HEK293 (cell line): ENCODE measurements around the gene CDNF.

ENCODE experiments used
- SETDB1 ChIP-seq: IDR thresholded peaks from one replicate; pipeline ENCODE4 v1.6.1; 2017; ENCODE audit warnings: mild to moderate bottlenecking, low read length, moderate library complexity, mixed read lengths; ENCODE audit not compliant: insufficient read length
- ZBTB21 ChIP-seq: fragments of 450-650 bp; formaldehyde crosslinking; IDR thresholded peaks from 2 replicates; pipeline ENCODE4 v1.5.1; 2017; ENCODE audit warnings: missing biosample characterization, missing genetic modification characterization
- ZNF391 ChIP-seq: fragments of 450-650 bp; formaldehyde crosslinking; IDR thresholded peaks from 2 replicates; pipeline ENCODE4 v1.5.1; 2016; ENCODE audit warnings: low read depth, missing biosample characterization, missing genetic modification characterization, borderline replicate concordance
- ZNF76 ChIP-seq: fragments of 450-650 bp; formaldehyde crosslinking; IDR thresholded peaks from 2 replicates; pipeline ENCODE4; 2016; ENCODE audit warnings: low read depth, missing biosample characterization, missing genetic modification characterization, borderline replicate concordance
- ZNF830 ChIP-seq: fragments of 450-650 bp; IDR thresholded peaks from 2 replicates; pipeline ENCODE4 v1.5.0; 2018; ENCODE audit warnings: missing biosample characterization, missing genetic modification characterization, low read depth, mild to moderate bottlenecking, moderate library complexity
- TF ChIP-seq, protein P1 (sequence below): fragments of 450-650 bp; formaldehyde crosslinking; IDR thresholded peaks from 2 replicates; pipeline ENCODE4 v1.5.1; 2016; ENCODE audit warnings: missing biosample characterization, missing genetic modification characterization
- TF ChIP-seq, protein P2 (sequence below): fragments of 450-650 bp; formaldehyde crosslinking; IDR thresholded peaks from 2 replicates; pipeline ENCODE4 v1.5.1; 2016; ENCODE audit warnings: missing biosample characterization, missing genetic modification characterization
- TF ChIP-seq, protein P3 (sequence below): fragments of 450-650 bp; formaldehyde crosslinking; IDR thresholded peaks from 2 replicates; pipeline ENCODE4 v1.5.1; 2016; ENCODE audit warnings: missing biosample characterization, missing genetic modification characterization
- TF ChIP-seq, protein P4 (sequence below): fragments of 450-650 bp; formaldehyde crosslinking; IDR thresholded peaks from 2 replicates; pipeline ENCODE4 v1.5.1; 2016; ENCODE audit warnings: missing biosample characterization, missing genetic modification characterization
- TF ChIP-seq, protein P5 (sequence below): fragments of 450-650 bp; formaldehyde crosslinking; IDR thresholded peaks from 2 replicates; pipeline ENCODE4 v1.5.1; 2016; ENCODE audit warnings: missing biosample characterization, missing genetic modification characterization

DNA sequence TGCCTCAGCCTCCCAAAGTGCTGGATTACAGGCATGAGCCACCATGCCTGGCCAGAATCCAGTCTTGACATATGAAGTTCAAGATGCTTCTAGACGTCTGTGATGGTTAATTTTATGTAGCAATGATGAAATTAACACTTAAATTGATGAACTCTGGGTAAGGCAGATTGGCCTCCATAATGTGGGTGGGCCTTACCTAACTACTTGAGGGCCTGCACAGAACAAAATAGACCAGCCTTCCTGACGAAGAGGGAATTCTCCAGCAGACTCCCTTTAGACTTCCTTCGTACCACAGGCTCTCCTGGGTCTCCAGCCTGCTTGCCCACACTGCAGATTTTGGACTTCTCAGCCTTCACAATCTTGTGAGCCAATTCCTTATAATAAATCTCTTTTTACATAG, 4.7 kb downstream of the CDNF start:
- TF ChIP-seq, protein P1, sequence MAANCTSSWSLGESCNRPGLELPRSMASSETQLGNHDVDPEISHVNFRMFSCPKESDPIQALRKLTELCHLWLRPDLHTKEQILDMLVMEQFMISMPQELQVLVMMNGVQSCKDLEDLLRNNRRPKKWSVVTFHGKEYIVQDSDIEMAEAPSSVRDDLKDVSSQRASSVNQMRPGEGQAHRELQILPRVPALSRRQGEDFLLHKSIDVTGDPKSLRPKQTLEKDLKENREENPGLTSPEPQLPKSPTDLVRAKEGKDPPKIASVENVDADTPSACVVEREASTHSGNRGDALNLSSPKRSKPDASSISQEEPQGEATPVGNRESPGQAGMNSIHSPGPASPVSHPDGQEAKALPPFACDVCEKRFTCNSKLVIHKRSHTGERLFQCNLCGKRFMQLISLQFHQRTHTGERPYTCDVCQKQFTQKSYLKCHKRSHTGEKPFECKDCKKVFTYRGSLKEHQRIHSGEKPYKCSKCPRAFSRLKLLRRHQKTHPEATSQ = no peak
- TF ChIP-seq, protein P2, sequence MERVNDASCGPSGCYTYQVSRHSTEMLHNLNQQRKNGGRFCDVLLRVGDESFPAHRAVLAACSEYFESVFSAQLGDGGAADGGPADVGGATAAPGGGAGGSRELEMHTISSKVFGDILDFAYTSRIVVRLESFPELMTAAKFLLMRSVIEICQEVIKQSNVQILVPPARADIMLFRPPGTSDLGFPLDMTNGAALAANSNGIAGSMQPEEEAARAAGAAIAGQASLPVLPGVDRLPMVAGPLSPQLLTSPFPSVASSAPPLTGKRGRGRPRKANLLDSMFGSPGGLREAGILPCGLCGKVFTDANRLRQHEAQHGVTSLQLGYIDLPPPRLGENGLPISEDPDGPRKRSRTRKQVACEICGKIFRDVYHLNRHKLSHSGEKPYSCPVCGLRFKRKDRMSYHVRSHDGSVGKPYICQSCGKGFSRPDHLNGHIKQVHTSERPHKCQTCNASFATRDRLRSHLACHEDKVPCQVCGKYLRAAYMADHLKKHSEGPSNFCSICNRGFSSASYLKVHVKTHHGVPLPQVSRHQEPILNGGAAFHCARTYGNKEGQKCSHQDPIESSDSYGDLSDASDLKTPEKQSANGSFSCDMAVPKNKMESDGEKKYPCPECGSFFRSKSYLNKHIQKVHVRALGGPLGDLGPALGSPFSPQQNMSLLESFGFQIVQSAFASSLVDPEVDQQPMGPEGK (tag by site-specific recombination) = no peak
- no peak for TF ChIP-seq ZNF76 (tag by site-specific recombination)
- TF ChIP-seq, protein P3, sequence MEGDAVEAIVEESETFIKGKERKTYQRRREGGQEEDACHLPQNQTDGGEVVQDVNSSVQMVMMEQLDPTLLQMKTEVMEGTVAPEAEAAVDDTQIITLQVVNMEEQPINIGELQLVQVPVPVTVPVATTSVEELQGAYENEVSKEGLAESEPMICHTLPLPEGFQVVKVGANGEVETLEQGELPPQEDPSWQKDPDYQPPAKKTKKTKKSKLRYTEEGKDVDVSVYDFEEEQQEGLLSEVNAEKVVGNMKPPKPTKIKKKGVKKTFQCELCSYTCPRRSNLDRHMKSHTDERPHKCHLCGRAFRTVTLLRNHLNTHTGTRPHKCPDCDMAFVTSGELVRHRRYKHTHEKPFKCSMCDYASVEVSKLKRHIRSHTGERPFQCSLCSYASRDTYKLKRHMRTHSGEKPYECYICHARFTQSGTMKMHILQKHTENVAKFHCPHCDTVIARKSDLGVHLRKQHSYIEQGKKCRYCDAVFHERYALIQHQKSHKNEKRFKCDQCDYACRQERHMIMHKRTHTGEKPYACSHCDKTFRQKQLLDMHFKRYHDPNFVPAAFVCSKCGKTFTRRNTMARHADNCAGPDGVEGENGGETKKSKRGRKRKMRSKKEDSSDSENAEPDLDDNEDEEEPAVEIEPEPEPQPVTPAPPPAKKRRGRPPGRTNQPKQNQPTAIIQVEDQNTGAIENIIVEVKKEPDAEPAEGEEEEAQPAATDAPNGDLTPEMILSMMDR (tag by site-specific recombination) = no peak
- no peak for TF ChIP-seq ZNF830 (tag by site-specific recombination)
- TF ChIP-seq, protein P4, sequence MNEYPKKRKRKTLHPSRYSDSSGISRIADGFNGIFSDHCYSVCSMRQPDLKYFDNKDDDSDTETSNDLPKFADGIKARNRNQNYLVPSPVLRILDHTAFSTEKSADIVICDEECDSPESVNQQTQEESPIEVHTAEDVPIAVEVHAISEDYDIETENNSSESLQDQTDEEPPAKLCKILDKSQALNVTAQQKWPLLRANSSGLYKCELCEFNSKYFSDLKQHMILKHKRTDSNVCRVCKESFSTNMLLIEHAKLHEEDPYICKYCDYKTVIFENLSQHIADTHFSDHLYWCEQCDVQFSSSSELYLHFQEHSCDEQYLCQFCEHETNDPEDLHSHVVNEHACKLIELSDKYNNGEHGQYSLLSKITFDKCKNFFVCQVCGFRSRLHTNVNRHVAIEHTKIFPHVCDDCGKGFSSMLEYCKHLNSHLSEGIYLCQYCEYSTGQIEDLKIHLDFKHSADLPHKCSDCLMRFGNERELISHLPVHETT (tag by site-specific recombination) = no peak
- TF ChIP-seq ZBTB21 (tag by site-specific recombination) = no peak
- no peak for TF ChIP-seq ZNF391 (tag by site-specific recombination)
- no peak for TF ChIP-seq SETDB1
- TF ChIP-seq, protein P5, sequence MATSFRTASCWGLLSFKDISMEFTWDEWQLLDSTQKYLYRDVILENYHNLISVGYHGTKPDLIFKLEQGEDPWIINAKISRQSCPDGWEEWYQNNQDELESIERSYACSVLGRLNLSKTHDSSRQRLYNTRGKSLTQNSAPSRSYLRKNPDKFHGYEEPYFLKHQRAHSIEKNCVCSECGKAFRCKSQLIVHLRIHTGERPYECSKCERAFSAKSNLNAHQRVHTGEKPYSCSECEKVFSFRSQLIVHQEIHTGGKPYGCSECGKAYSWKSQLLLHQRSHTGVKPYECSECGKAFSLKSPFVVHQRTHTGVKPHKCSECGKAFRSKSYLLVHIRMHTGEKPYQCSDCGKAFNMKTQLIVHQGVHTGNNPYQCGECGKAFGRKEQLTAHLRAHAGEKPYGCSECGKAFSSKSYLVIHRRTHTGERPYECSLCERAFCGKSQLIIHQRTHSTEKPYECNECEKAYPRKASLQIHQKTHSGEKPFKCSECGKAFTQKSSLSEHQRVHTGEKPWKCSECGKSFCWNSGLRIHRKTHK = no peak
